GM23338 (cell line): ENCODE results near the gene POC1B.

ENCODE experiments used
- CTCF ChIP-seq, 2 experiments: fragments of 200-600 bp in 1 of 2; sonication (generic) in 1 of 2; conservative IDR thresholded peaks; 2 replicates each; pipeline versions ENCODE4 v1.5.1 to v1.6.1; 2016 to 2017; ENCODE audit warnings: antibody characterized with exemption in 2 of 2, low read depth in 2 of 2, mild to moderate bottlenecking in 2 of 2, moderate library complexity in 1 of 2
- POLR2AphosphoS5 ChIP-seq: IDR thresholded peaks from 2 replicates; pipeline ENCODE4 v1.6.1; 2016; ENCODE audit warnings: antibody characterized with exemption, low read depth

- TF ChIP-seq CTCF (conservative IDR thresholded peaks at IDR 0.05; ENCODE audit: low read depth in 2 of 2) (no peak), POLR2AphosphoS5 (no peak)
Measured at GRCh38 chr12:89542236-89542635, 16.4 kb upstream of the POC1B start.
